Right lobe of liver (tissue), 6 donors: Measurements from ENCODE around the gene FRS2. TPM values are rescaled to one million over a fixed set of nuclear protein-coding genes. Genes with fewer than 3 reads are reported as not detected.

ENCODE experiments used
- ATAC-seq, 4 donors: fragments of 200-7000 bp; cut with Tn5 transposase; one replicate each; pipeline ENCODE4 v1.9.1; 2020; ENCODE audit warnings: mild to moderate bottlenecking in 4 of 4, moderate library complexity in 4 of 4
- DNase-seq, 3 donors: peaks; one replicate each; pipeline ENCODE4 v3.0.0-alpha.2; 2020
- H3K27ac ChIP-seq, 3 donors: fragments of 200-600 bp; one replicate each; pipeline ENCODE4 v1.8.0; 2022
- H3K27me3 ChIP-seq, 2 donors: fragments of 200-600 bp; one replicate each; pipeline ENCODE4 v1.8.0; 2022
- H3K36me3 ChIP-seq, 4 donors: fragments of 200-600 bp; sonication (generic) in 1 of 4; one replicate each; pipeline versions ENCODE4 v1.5.1 to v1.8.0; 2017 to 2022; ENCODE audit warnings: control low read depth in 1 of 4
- H3K4me1 ChIP-seq, 4 donors: fragments of 200-600 bp; sonication (generic) in 1 of 4; one replicate each; pipeline versions ENCODE4 v1.5.1 to v1.8.0; 2017 to 2022; ENCODE audit warnings: control low read depth in 1 of 4
- H3K4me3 ChIP-seq, 3 donors: fragments of 200-600 bp; one replicate each; pipeline ENCODE4 v1.8.0; 2022
- H3K9me3 ChIP-seq, 4 donors: fragments of 200-600 bp; sonication (generic) in 1 of 4; one replicate each; pipeline versions ENCODE4 v1.5.1 to v1.8.0; 2017 to 2022; ENCODE audit warnings: control low read depth in 1 of 4
- POLR2A ChIP-seq: fragments of 450-650 bp; IDR thresholded peaks from one replicate; pipeline ENCODE4 v1.6.1; 2017; ENCODE audit warnings: antibody characterized with exemption, mild to moderate bottlenecking
- WGBS: methylation state at CpG from one replicate; pipeline ENCODE4 v1.1.6; 2018; ENCODE audit warnings: low coverage, low lambda C conversion rate; ENCODE audit not compliant: insufficient coverage; ENCODE audit errors: missing lambda C conversion rate; 5-methylcytosine and 5-hydroxymethylcytosine counted together
- intact Hi-C, 2 donors: fragments of 100-400 bp; cut with DNase I; formaldehyde crosslinking; loops; one replicate each; pipeline versions ENCODE4 v1.11.2 to v1.14.1; 2022
- total RNA-seq, 6 experiments: library from RNA; depleted of rRNA in 2 of 6; stranded (reverse); fragments of >200 nt in 2 of 6; fragmentation: NEBNext Ultra II Directional in 3 of 6; extraction: Animal tissue kit (Norgen Biotek cat#: 25700) in 3 of 6; gene quantifications; one replicate each; pipeline versions ENCODE4 v1.1.0 to v1.2.4, GENCODE V29; 2016 to 2023
- TF ChIP-seq, protein P1 (sequence below), 4 donors: fragments of 200-600 bp in 3 of 4; fragments of 450-650 bp in 1 of 4; IDR thresholded peaks; one replicate each; pipeline versions ENCODE4 v1.5.1 to v1.8.0; 2016 to 2022; ENCODE audit warnings: antibody characterized with exemption in 4 of 4, mild to moderate bottlenecking in 2 of 4
- donor health status: DM: no; HTN: yes; CAD: no.
- donor health status: DM: no; HTN: no; CAD: no.
- donor health status: DM: no; HTN: no; CAD: no.
- donor health status: DM: no; HTN: yes; CAD: no.
- donor health status: DM: no; HTN: yes; CAD: no.

Gene FRS2
- total RNA-seq, 6 experiments from 2014 or later, result 13.8 to 27.8 (median 15.8) TPM

GRCh38 chr12:69534389-69534822 is 64.2 kb downstream of the FRS2 start:
- intact Hi-C loops, result no loop called here
- Histone ChIP-seq H3K9me3 (no peaks in the 10 kb centered on the region), H3K4me3 (no peak overlapping the region), H3K27me3 (no peaks in the 10 kb centered on the region), H3K27ac (peak overlapping the region in 1 of 3 donors; percentile 25), H3K4me1 (no peaks in the 10 kb centered on the region), H3K36me3 (peaks cover 0 to 3% (median 0%) of the 10 kb centered on the region in 4 donors)
- ATAC-seq (peak; percentile 79 to 95 (median 92)), DNase-seq (no peak)
- TF ChIP-seq, protein P1, sequence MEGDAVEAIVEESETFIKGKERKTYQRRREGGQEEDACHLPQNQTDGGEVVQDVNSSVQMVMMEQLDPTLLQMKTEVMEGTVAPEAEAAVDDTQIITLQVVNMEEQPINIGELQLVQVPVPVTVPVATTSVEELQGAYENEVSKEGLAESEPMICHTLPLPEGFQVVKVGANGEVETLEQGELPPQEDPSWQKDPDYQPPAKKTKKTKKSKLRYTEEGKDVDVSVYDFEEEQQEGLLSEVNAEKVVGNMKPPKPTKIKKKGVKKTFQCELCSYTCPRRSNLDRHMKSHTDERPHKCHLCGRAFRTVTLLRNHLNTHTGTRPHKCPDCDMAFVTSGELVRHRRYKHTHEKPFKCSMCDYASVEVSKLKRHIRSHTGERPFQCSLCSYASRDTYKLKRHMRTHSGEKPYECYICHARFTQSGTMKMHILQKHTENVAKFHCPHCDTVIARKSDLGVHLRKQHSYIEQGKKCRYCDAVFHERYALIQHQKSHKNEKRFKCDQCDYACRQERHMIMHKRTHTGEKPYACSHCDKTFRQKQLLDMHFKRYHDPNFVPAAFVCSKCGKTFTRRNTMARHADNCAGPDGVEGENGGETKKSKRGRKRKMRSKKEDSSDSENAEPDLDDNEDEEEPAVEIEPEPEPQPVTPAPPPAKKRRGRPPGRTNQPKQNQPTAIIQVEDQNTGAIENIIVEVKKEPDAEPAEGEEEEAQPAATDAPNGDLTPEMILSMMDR (IDR thresholded peaks at IDR 0.05), result no peak
- no peak for TF ChIP-seq POLR2A
- 19% methylated on average over 3 of the region's 3 CpGs for WGBS

DNA sequence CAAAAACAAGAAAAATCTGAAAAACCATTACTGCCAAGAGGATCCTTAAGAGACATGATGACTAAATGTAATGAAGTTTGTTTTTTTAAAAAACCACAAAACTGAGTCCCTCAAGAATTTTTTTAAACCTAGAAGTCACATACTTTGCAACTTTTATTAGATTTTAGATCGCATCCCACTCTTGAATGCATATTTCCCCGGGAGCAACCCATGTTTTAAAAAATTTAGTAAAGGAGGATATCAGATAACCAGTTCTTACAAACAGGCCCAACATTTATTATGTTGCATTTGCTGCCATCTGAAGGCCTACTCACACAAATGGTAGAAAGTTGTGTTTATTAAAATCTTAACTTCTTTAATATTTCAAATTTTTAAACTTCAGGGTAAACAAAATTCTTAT is 70.8 kb downstream of the FRS2 start:
- WGBS, result 90% methylated on average over 2 of the region's 2 CpGs
- no peaks in the 10 kb centered on the region for H3K27me3 ChIP-seq
- DNase-seq, result no peak
- TF ChIP-seq, protein P1 (IDR thresholded peaks at IDR 0.05), result no peak
- no peak for TF ChIP-seq POLR2A
- H3K36me3 ChIP-seq, result no peaks in the 10 kb centered on the region
- H3K4me3 ChIP-seq, result no peak overlapping the region
- ATAC-seq, result no peak
- H3K27ac ChIP-seq, result no peak overlapping the region
- intact Hi-C loops, result no loop called here
- no peaks in the 10 kb centered on the region for H3K9me3 ChIP-seq
- no peaks in the 10 kb centered on the region for H3K4me1 ChIP-seq

GRCh38 chr12:69544087-69544486 is 73.9 kb downstream of the FRS2 start:
- no peaks in the 10 kb centered on the region for H3K36me3 ChIP-seq
- DNase-seq (no peak), ATAC-seq (no peak)
- H3K9me3 ChIP-seq, result no peaks in the 10 kb centered on the region
- no peak overlapping the region for H3K27ac ChIP-seq
- 95% methylated on average over 1 of the region's 1 CpG for WGBS
- no peaks in the 10 kb centered on the region for H3K4me1 ChIP-seq
- no peak overlapping the region for H3K4me3 ChIP-seq
- no peaks in the 10 kb centered on the region for H3K27me3 ChIP-seq
- TF ChIP-seq POLR2A, result no peak
- TF ChIP-seq, protein P1 (IDR thresholded peaks at IDR 0.05), result no peak
- intact Hi-C loops, result no loop called here

GRCh38 chr12:69545081-69545480 is 74.9 kb downstream of the FRS2 start:
- intact Hi-C loops, result no loop called here
- ATAC-seq, result no peak

More at GRCh38 chr12:69545081-69545480, 74.9 kb downstream of the FRS2 start:
- H3K27ac ChIP-seq, result no peak overlapping the region
- no peaks in the 10 kb centered on the region for H3K4me1 ChIP-seq
- H3K4me3 ChIP-seq, result no peak overlapping the region
- H3K36me3 ChIP-seq, result no peaks in the 10 kb centered on the region
- no peaks in the 10 kb centered on the region for H3K27me3 ChIP-seq
- DNase-seq, result no peak
- no peak for TF ChIP-seq POLR2A
- TF ChIP-seq, protein P1 (IDR thresholded peaks at IDR 0.05), result no peak
- WGBS, result 77% methylated on average over 1 of the region's 1 CpG
- no peaks in the 10 kb centered on the region for H3K9me3 ChIP-seq
